Keratinocyte (primary cell): ENCODE results near the gene ZNF888. TPM values are rescaled to one million over a fixed set of nuclear protein-coding genes. Genes with fewer than 3 reads are reported as not detected.
"Not testable (repeated sequence)": the region's sequence is repeated elsewhere in the genome, so short reads cannot be mapped to it uniquely, and the experiment has no call there.

ENCODE experiments used
- DNase-seq: peaks from one replicate; pipeline ENCODE4 v3.0.0-alpha.2; 2011; ENCODE audit warnings: low read depth, missing footprints, low spot score
- FAIRE-seq: peaks from 2 replicates; lab custom pipeline; 2011; peaks lifted over from hg19 to GRCh38; lab: Jason Lieb, UNC
- H2AFZ ChIP-seq: 2 replicates; pipeline ENCODE4 v1.6.0; 2012; ENCODE audit warnings: low read length, control low read depth, inconsistent platforms; ENCODE audit not compliant: control insufficient read depth
- H3K27ac ChIP-seq: 2 replicates; pipeline ENCODE4 v1.5.1; 2011; ENCODE audit warnings: low read length; ENCODE audit not compliant: control insufficient read depth, insufficient read depth
- H3K27me3 ChIP-seq: 3 replicates; pipeline ENCODE4 v1.6.0; 2011; ENCODE audit warnings: low read length; ENCODE audit not compliant: control insufficient read depth, insufficient read depth; ENCODE audit errors: extremely low read depth
- H3K36me3 ChIP-seq, 2 experiments: 2 replicates in 1 of 2; 3 replicates in 1 of 2; pipeline ENCODE4 v1.5.1; 2011; ENCODE audit warnings: low read length in 2 of 2, mild to moderate bottlenecking in 1 of 2; ENCODE audit not compliant: control insufficient read depth in 2 of 2, insufficient read depth in 2 of 2; ENCODE audit errors: extremely low read depth in 1 of 2
- H3K4me1 ChIP-seq: 3 replicates; pipeline ENCODE4 v1.5.1; 2011; ENCODE audit warnings: low read length; ENCODE audit not compliant: control insufficient read depth, insufficient read depth; ENCODE audit errors: extremely low read depth
- H3K4me2 ChIP-seq: 3 replicates; pipeline ENCODE4 v1.6.0; 2011; ENCODE audit warnings: low read depth, low read length; ENCODE audit not compliant: control insufficient read depth, insufficient read depth; ENCODE audit errors: extremely low read depth
- H3K4me3 ChIP-seq, 3 experiments: fragments of 200-600 bp in 1 of 3; sonication (generic) in 1 of 3; 2 replicates in 2 of 3; 3 replicates in 1 of 3; pipeline ENCODE4 v1.5.1; 2011 to 2016; ENCODE audit warnings: low read length in 3 of 3, mild to moderate bottlenecking in 3 of 3, control low read depth in 2 of 3, inconsistent platforms in 1 of 3, low read depth in 1 of 3, mixed read lengths in 1 of 3, mixed run types in 1 of 3, moderate library complexity in 1 of 3; ENCODE audit not compliant: control insufficient read depth in 2 of 3, insufficient read depth in 2 of 3; ENCODE audit errors: extremely low read depth in 1 of 3
- H3K79me2 ChIP-seq: 2 replicates; pipeline ENCODE4 v1.6.0; 2012; ENCODE audit warnings: low read length; ENCODE audit not compliant: control insufficient read depth, insufficient read depth
- H3K9ac ChIP-seq: 3 replicates; pipeline ENCODE4 v1.6.0; 2011; ENCODE audit warnings: low read length; ENCODE audit not compliant: control insufficient read depth, insufficient read depth; ENCODE audit errors: extremely low read depth
- H3K9me1 ChIP-seq: 3 replicates; pipeline ENCODE4 v1.6.0; 2011; ENCODE audit warnings: low read length; ENCODE audit not compliant: control insufficient read depth, insufficient read depth; ENCODE audit errors: extremely low read depth
- H3K9me3 ChIP-seq: 2 replicates; pipeline ENCODE4 v1.5.1; 2012; ENCODE audit warnings: low read depth, low read length; ENCODE audit not compliant: control insufficient read depth
- H4K20me1 ChIP-seq: 3 replicates; pipeline ENCODE4 v1.6.0; 2011; ENCODE audit warnings: low read length; ENCODE audit not compliant: control insufficient read depth, insufficient read depth; ENCODE audit errors: extremely low read depth
- EZH2 ChIP-seq: IDR thresholded peaks from one replicate; pipeline ENCODE4 v1.6.1; 2012; ENCODE audit warnings: inconsistent platforms, mild to moderate bottlenecking, low read length, moderate library complexity
- dilution Hi-C: fragments of 300-500 bp; cut with MboI; formaldehyde crosslinking; loops from one replicate; pipeline ENCODE4 v1.7.0; 2020; ENCODE audit warnings: low sequenced_read_pairs; ENCODE audit not compliant: extremely low pct_ligation_motif_present
- polyA plus RNA-seq, 5 experiments: library from polyadenylated mRNA; depleted of rRNA in 3 of 5; stranded (reverse) in 3 of 5; stranded (forward) in 1 of 5; unstranded in 1 of 5; fragments of >200 nt; gene quantifications; 1 replicate in 1 of 5; 2 replicates in 3 of 5; 3 replicates in 1 of 5; pipeline versions ENCODE4 v1.2.1 to v1.2.3, GENCODE V29; 2011 to 2012; ENCODE audit warnings: missing spikeins in 2 of 5, low read depth in 1 of 5, low replicate concordance in 1 of 5
- TF ChIP-seq, protein P1 (sequence below), 3 experiments: IDR thresholded peaks in 1 of 3; conservative IDR thresholded peaks in 1 of 3; optimal IDR thresholded peaks in 1 of 3; 2 replicates in 2 of 3; 3 replicates in 1 of 3; pipeline versions ENCODE3 to v1.5.1; 2011; ENCODE audit warnings: low read length in 3 of 3, mild to moderate bottlenecking in 3 of 3, moderate library complexity in 2 of 3, control low read depth in 1 of 3, inconsistent platforms in 1 of 3; ENCODE audit not compliant: insufficient read depth in 2 of 3; ENCODE audit errors: extremely low read depth in 1 of 3

The ZNF888 gene
- polyA plus RNA-seq, 1 donor (not counting 4 experiments of a cell fraction or from before 2014, with no cell fraction given) = 3.1 TPM

DNA sequence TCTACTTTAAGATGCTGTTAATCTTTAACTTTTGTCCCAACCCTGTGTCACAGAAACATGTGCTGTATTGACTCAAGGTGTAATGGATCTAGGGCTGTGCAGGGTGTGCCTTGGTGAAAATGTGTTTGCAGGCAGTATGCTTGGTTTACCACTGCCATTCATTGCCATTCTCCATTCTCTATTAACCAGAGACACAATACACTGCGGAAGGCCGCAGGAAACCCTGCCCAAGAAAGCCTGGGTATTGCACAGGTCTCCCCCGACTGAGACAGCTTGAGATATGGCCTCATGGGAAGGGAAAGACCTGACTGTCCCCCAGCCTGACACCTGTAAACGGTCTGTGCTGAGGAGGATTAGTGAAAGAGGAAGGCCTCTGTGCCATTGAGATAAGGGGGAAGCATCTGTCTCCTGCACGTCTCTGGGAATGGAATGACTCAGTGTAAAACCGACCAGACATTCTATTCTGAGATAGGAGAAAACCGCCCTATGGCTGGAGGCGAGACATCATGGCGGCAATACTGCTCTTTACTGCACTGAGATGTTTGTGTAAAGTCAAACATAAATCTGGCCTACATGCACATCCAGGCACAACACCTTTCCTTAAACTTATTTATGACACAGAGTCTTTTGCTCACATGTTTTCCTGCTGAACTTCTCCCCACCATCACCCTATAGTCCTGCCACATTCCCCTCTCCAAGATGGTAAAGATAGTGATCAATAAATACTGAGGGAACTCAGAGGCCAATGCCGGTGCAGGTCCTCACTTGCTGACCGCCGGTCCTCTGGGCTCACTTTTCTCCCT, 13.1 kb upstream of the ZNF888 start:
- Histone ChIP-seq H3K9me3 (no peaks in the 10 kb centered on the region), H3K4me3 (no peak overlapping the region), H3K4me2 (no peak overlapping the region), H2AFZ (no peak overlapping the region), H3K79me2 (peaks cover 15% of the 10 kb centered on the region), H3K9me1 (no peaks in the 10 kb centered on the region), H3K4me1 (no peaks in the 10 kb centered on the region), H3K9ac (no peak overlapping the region), H3K36me3 (peaks cover 0 to 1% of the 10 kb centered on the region in 2 experiments), H3K27ac (no peak overlapping the region), H3K27me3 (no peaks in the 10 kb centered on the region), H4K20me1 (no peaks in the 10 kb centered on the region)
- FAIRE-seq (no peak), DNase-seq (no peak)
- TF ChIP-seq, protein P1, sequence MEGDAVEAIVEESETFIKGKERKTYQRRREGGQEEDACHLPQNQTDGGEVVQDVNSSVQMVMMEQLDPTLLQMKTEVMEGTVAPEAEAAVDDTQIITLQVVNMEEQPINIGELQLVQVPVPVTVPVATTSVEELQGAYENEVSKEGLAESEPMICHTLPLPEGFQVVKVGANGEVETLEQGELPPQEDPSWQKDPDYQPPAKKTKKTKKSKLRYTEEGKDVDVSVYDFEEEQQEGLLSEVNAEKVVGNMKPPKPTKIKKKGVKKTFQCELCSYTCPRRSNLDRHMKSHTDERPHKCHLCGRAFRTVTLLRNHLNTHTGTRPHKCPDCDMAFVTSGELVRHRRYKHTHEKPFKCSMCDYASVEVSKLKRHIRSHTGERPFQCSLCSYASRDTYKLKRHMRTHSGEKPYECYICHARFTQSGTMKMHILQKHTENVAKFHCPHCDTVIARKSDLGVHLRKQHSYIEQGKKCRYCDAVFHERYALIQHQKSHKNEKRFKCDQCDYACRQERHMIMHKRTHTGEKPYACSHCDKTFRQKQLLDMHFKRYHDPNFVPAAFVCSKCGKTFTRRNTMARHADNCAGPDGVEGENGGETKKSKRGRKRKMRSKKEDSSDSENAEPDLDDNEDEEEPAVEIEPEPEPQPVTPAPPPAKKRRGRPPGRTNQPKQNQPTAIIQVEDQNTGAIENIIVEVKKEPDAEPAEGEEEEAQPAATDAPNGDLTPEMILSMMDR (optimal IDR thresholded peaks at IDR 0.05 in 1 of 3, IDR thresholded peaks at IDR 0.05 in 1 of 3, conservative IDR thresholded peaks at IDR 0.05 in 1 of 3; ENCODE audit: extremely low read depth in 1 of 3, insufficient read depth in 2 of 3, low read length in 3 of 3) = no peak
- no peak for TF ChIP-seq EZH2
- dilution Hi-C loops = no loop called here

DNA sequence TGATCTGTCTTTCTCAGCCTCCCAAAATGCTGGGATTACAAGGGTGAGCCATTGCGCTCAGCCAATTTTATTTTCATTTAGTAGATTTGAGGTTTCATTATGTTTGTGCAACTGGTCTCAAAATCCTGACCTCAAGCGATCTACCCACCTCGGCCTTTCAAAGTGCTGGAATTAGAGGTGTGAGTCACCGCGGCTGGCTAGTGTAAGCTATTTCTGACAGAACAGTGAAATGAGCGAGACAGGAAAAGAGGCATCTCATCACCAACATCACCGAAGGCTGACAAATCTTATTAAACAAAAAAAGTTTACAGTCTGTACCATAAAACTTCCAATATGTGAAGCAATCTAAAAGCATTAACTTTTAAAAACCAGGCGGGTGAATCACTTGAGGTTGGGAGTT, 12.2 kb upstream of the ZNF888 start:
- H3K4me2 ChIP-seq = no peak overlapping the region
- TF ChIP-seq EZH2 = no peak
- TF ChIP-seq, protein P1 (optimal IDR thresholded peaks at IDR 0.05 in 1 of 3, IDR thresholded peaks at IDR 0.05 in 1 of 3, conservative IDR thresholded peaks at IDR 0.05 in 1 of 3; ENCODE audit: extremely low read depth in 1 of 3, insufficient read depth in 2 of 3, low read length in 3 of 3) = no peak
- dilution Hi-C loops = no loop called here
- H3K27me3 ChIP-seq = no peaks in the 10 kb centered on the region
- DNase-seq (no peak), FAIRE-seq (no peak)
- H3K4me3 ChIP-seq = no peak overlapping the region
- no peaks in the 10 kb centered on the region for H4K20me1 ChIP-seq
- H3K36me3 ChIP-seq = peaks cover 0 to 1% of the 10 kb centered on the region in 2 experiments
- H3K27ac ChIP-seq = no peak overlapping the region
- no peaks in the 10 kb centered on the region for H3K9me3 ChIP-seq
- H2AFZ ChIP-seq = no peak overlapping the region
- no peaks in the 10 kb centered on the region for H3K4me1 ChIP-seq
- no peak overlapping the region for H3K9ac ChIP-seq
- peaks cover 15% of the 10 kb centered on the region for H3K79me2 ChIP-seq
- no peaks in the 10 kb centered on the region for H3K9me1 ChIP-seq

DNA sequence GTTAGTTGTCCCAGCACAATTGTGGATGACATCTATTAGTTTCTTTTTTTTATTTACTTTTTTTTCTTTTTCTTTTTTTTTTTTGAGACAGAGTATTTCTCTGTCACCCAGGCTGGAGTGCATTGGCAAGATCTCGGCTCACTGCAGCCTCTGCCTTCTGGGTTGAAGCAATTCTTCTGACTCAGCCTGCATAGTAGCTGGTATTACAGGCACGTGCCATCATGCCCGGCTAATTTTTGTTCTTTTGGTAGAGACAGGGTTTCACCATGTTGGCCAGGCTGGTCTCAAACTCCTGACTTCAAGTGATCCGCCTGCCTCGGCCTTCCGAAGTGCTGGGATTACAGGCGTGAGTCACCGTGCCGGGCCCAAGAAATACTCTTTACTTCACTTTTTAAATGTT, 1.4 kb upstream of the ZNF888 start:
- H3K4me3 ChIP-seq, H3K9me1 ChIP-seq, DNase-seq, H3K4me2 ChIP-seq, H3K27ac ChIP-seq, H2AFZ ChIP-seq, H3K9ac ChIP-seq, H3K27me3 ChIP-seq, H4K20me1 ChIP-seq, H3K36me3 ChIP-seq, dilution Hi-C loops, H3K79me2 ChIP-seq, H3K9me3 ChIP-seq, FAIRE-seq: not testable (repeated sequence)
- peaks cover 16% of the 10 kb centered on the region for H3K4me1 ChIP-seq
